Nephron progenitor cell (in vitro differentiated cells): ENCODE measurements around the gene INA.
"Not testable (repeated sequence)": the region's sequence is repeated elsewhere in the genome, so short reads cannot be mapped to it uniquely, and the experiment has no call there.

Experiments
- DNase-seq: peaks from one replicate; pipeline ENCODE4 v3.0.0; 2021
- H3K27ac Mint-ChIP-seq: 2 replicates; pipeline ENCODE4 v1.8.0; 2021; ENCODE audit warnings: mild to moderate bottlenecking, moderate library complexity, mixed read lengths
- H3K27me3 Mint-ChIP-seq: 2 replicates; pipeline ENCODE4 v1.8.0; 2021; ENCODE audit warnings: mild to moderate bottlenecking, low read depth, mixed read lengths; ENCODE audit not compliant: poor library complexity
- H3K36me3 Mint-ChIP-seq: 2 replicates; pipeline ENCODE4 v1.8.0; 2021; ENCODE audit warnings: low read depth, mixed read lengths
- H3K4me1 Mint-ChIP-seq: 2 replicates; pipeline ENCODE4 v1.8.0; 2021; ENCODE audit warnings: mixed read lengths
- H3K4me3 Mint-ChIP-seq: 2 replicates; pipeline ENCODE4 v1.8.0; 2021; ENCODE audit warnings: mild to moderate bottlenecking, moderate library complexity, mixed read lengths
- H3K9me3 Mint-ChIP-seq: 2 replicates; pipeline ENCODE4 v1.8.0; 2021; ENCODE audit warnings: mild to moderate bottlenecking, moderate library complexity, mixed read lengths
- TF ChIP-seq, protein P1 (sequence below): fragments of 200-600 bp; sonication (generic); IDR thresholded peaks from 2 replicates; pipeline ENCODE4 v1.5.0; 2021; ENCODE audit warnings: antibody characterized with exemption

INA gene

GRCh38 chr10:103254113-103254512, 22.8 kb upstream of the INA start:
- H3K4me3 Mint-ChIP-seq, result no peak overlapping the region
- H3K27ac Mint-ChIP-seq, result no peak overlapping the region

GRCh38 chr10:103254538-103255325, 22.2 kb upstream of the INA start:
- H3K4me3 Mint-ChIP-seq, result no peak overlapping the region
- no peak overlapping the region for H3K27ac Mint-ChIP-seq
- DNase-seq, result no peak
- H3K4me1 Mint-ChIP-seq, result no peaks in the 10 kb centered on the region
- peaks cover 15% of the 10 kb centered on the region for H3K27me3 Mint-ChIP-seq
- peaks cover 5% of the 10 kb centered on the region for H3K36me3 Mint-ChIP-seq
- peaks cover 24% of the 10 kb centered on the region for H3K9me3 Mint-ChIP-seq
- TF ChIP-seq, protein P1, sequence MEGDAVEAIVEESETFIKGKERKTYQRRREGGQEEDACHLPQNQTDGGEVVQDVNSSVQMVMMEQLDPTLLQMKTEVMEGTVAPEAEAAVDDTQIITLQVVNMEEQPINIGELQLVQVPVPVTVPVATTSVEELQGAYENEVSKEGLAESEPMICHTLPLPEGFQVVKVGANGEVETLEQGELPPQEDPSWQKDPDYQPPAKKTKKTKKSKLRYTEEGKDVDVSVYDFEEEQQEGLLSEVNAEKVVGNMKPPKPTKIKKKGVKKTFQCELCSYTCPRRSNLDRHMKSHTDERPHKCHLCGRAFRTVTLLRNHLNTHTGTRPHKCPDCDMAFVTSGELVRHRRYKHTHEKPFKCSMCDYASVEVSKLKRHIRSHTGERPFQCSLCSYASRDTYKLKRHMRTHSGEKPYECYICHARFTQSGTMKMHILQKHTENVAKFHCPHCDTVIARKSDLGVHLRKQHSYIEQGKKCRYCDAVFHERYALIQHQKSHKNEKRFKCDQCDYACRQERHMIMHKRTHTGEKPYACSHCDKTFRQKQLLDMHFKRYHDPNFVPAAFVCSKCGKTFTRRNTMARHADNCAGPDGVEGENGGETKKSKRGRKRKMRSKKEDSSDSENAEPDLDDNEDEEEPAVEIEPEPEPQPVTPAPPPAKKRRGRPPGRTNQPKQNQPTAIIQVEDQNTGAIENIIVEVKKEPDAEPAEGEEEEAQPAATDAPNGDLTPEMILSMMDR, result no peak

More at GRCh38 chr10:103254113-103254512, 22.8 kb upstream of the INA start:
- Mint-ChIP-seq H3K27me3 (peaks cover 15% of the 10 kb centered on the region), H3K36me3 (peaks cover 5% of the 10 kb centered on the region), H3K4me1 (no peaks in the 10 kb centered on the region), H3K9me3 (peaks cover 19% of the 10 kb centered on the region)
- DNase-seq, result no peak
- TF ChIP-seq, protein P1, result no peak

DNA sequence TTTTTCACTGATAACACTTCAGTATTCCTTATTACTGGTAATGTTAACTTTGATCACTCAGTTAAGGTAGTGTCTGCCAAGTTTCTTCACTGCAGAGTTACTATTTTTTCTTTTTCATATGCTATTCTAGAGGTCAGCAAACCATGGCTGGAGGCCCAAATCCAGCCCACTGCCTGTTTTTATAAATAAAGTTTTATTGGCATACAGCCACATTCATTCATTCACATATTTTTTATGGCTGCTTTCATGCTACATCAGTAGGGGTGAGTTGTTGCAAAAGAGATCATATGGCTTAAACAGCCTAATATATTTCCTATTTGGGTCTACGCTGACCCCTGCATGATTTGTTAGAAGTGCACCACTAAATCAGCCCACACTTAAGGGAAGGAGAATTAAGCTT, 20.3 kb upstream of the INA start:
- Mint-ChIP-seq H3K27ac (no peak overlapping the region), H3K4me3 (no peak overlapping the region), H3K27me3 (peaks cover 10% of the 10 kb centered on the region), H3K9me3 (peaks cover 29% of the 10 kb centered on the region), H3K4me1 (no peaks in the 10 kb centered on the region), H3K36me3 (no peaks in the 10 kb centered on the region)
- TF ChIP-seq, protein P1, result no peak
- no peak for DNase-seq

- H3K36me3 Mint-ChIP-seq, result no peaks in the 10 kb centered on the region
- peaks cover 28% of the 10 kb centered on the region for H3K9me3 Mint-ChIP-seq
- H3K27ac Mint-ChIP-seq, result no peak overlapping the region
- TF ChIP-seq, protein P1, result no peak
- peaks cover 17% of the 10 kb centered on the region for H3K27me3 Mint-ChIP-seq
- DNase-seq, result no peak
- H3K4me3 Mint-ChIP-seq, result no peak overlapping the region
- no peaks in the 10 kb centered on the region for H3K4me1 Mint-ChIP-seq
These were observed 19.1 kb upstream of the INA start for GRCh38 chr10:103257812-103258211.

GRCh38 chr10:103258928-103259327, 18.0 kb upstream of the INA start:
- H3K4me3 Mint-ChIP-seq, H3K4me1 Mint-ChIP-seq, H3K36me3 Mint-ChIP-seq, DNase-seq, H3K27ac Mint-ChIP-seq: not testable (repeated sequence)
- Mint-ChIP-seq H3K27me3 (peaks cover 17% of the 10 kb centered on the region), H3K9me3 (peaks cover 28% of the 10 kb centered on the region)

DNA sequence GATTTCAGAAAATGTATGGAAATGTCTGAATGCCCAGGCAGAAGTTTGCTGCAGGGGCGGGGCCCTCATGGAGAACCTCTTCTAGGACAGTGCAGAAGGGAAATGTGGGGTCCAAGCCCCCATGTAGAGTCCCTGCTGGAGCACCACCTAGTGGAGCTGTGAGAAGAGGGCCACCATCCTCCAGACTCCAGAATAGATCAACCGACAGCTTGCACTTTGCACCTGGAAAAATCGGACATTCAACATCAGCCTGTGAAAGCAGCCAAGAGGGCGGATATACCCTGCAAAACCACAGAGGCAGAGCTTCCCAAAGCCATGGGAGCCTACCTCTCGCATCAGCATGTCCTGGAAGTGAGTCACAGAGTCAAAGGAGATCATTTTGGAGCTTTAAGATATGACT, 16.9 kb upstream of the INA start:
- TF ChIP-seq, protein P1, result no peak
- H3K27ac Mint-ChIP-seq, result no peak overlapping the region
- H3K4me1 Mint-ChIP-seq, result no peaks in the 10 kb centered on the region
- no peak overlapping the region for H3K4me3 Mint-ChIP-seq
- H3K27me3 Mint-ChIP-seq, result peaks cover 17% of the 10 kb centered on the region
- H3K9me3 Mint-ChIP-seq, result peaks cover 28% of the 10 kb centered on the region
- H3K36me3 Mint-ChIP-seq, result no peaks in the 10 kb centered on the region
- DNase-seq, result no peak
